Erythroblast (primary cell): ENCODE measurements around the gene SH2D4B.

Experiments used
- GATA1 ChIP-seq: IDR thresholded peaks from 2 replicates; pipeline ENCODE4 v1.6.1; 2011; ENCODE audit warnings: low read depth, mild to moderate bottlenecking, control low read depth, low read length, moderate library complexity
- POLR2A ChIP-seq: IDR thresholded peaks from 2 replicates; pipeline ENCODE4 v1.6.1; 2011; ENCODE audit warnings: mild to moderate bottlenecking, low read length

- TF ChIP-seq GATA1, result no peak
- TF ChIP-seq POLR2A, result no peak
Measured at GRCh38 chr10:80518143-80518806, 19.4 kb upstream of the SH2D4B start.
